ENCODE data around the gene ZNF76.

ZNF76 gene

GRCh38 chr6:35218456-35218855, 41.1 kb upstream of the ZNF76 start:
- peaks cover 0 to 8% of the 10 kb centered on the region in 2 donors for H3K4me1 ChIP-seq (ENCODE audit: control insufficient read depth in 2 of 2, insufficient read depth in 2 of 2, low read length in 2 of 2)
- no peak overlapping the region for H3K27ac ChIP-seq (ENCODE audit: low read depth in 2 of 2, low read length in 2 of 2)
- no peak overlapping the region for H3K9ac ChIP-seq (ENCODE audit: low read depth in 1 of 2, low read length in 2 of 2)
- no peak overlapping the region for H3K4me3 ChIP-seq (ENCODE audit: low read length in 2 of 2)
- H3K9me3 ChIP-seq (ENCODE audit: control insufficient read depth in 2 of 2, low read length in 2 of 2), result no peaks in the 10 kb centered on the region
- H3K27me3 ChIP-seq (ENCODE audit: control insufficient read depth in 2 of 2, insufficient read depth in 2 of 2, low read length in 2 of 2), result peaks cover 20 to 37% of the 10 kb centered on the region in 2 donors
- H3K36me3 ChIP-seq (ENCODE audit: control insufficient read depth in 2 of 2, insufficient read depth in 2 of 2, low read length in 2 of 2), result no peaks in the 10 kb centered on the region

- Histone ChIP-seq H3K4me1 (ENCODE audit: control insufficient read depth in 2 of 2, insufficient read depth in 2 of 2, low read length in 2 of 2) (no peaks in the 10 kb centered on the region), H3K9ac (ENCODE audit: low read depth in 1 of 2, low read length in 2 of 2) (no peak overlapping the region), H3K4me3 (ENCODE audit: low read length in 2 of 2) (no peak overlapping the region), H3K27me3 (ENCODE audit: control insufficient read depth in 2 of 2, insufficient read depth in 2 of 2, low read length in 2 of 2) (peaks cover 15 to 26% of the 10 kb centered on the region in 2 donors), H3K9me3 (ENCODE audit: control insufficient read depth in 2 of 2, low read length in 2 of 2) (no peaks in the 10 kb centered on the region), H3K27ac (ENCODE audit: low read depth in 2 of 2, low read length in 2 of 2) (no peak overlapping the region), H3K36me3 (ENCODE audit: control insufficient read depth in 2 of 2, insufficient read depth in 2 of 2, low read length in 2 of 2) (no peaks in the 10 kb centered on the region)
Observed at GRCh38 chr6:35219683-35220326, 39.7 kb upstream of the ZNF76 start.

- no peak overlapping the region for H3K27ac ChIP-seq (ENCODE audit: low read depth in 2 of 2, low read length in 2 of 2)
- no peaks in the 10 kb centered on the region for H3K4me1 ChIP-seq (ENCODE audit: control insufficient read depth in 2 of 2, insufficient read depth in 2 of 2, low read length in 2 of 2)
- H3K36me3 ChIP-seq (ENCODE audit: control insufficient read depth in 2 of 2, insufficient read depth in 2 of 2, low read length in 2 of 2), result no peaks in the 10 kb centered on the region
- no peaks in the 10 kb centered on the region for H3K9me3 ChIP-seq (ENCODE audit: control insufficient read depth in 2 of 2, low read length in 2 of 2)
- H3K4me3 ChIP-seq (ENCODE audit: low read length in 2 of 2), result no peak overlapping the region
- no peak overlapping the region for H3K9ac ChIP-seq (ENCODE audit: low read depth in 1 of 2, low read length in 2 of 2)
- peaks cover 6 to 17% of the 10 kb centered on the region in 2 donors for H3K27me3 ChIP-seq (ENCODE audit: control insufficient read depth in 2 of 2, insufficient read depth in 2 of 2, low read length in 2 of 2)
Observed at GRCh38 chr6:35220711-35221110, 38.8 kb upstream of the ZNF76 start.

GRCh38 chr6:35223396-35223795, 36.1 kb upstream of the ZNF76 start:
- Histone ChIP-seq H3K36me3 (ENCODE audit: control insufficient read depth in 2 of 2, insufficient read depth in 2 of 2, low read length in 2 of 2) (no peaks in the 10 kb centered on the region), H3K9me3 (ENCODE audit: control insufficient read depth in 2 of 2, low read length in 2 of 2) (no peaks in the 10 kb centered on the region), H3K9ac (ENCODE audit: low read depth in 1 of 2, low read length in 2 of 2) (no peak overlapping the region), H3K27ac (ENCODE audit: low read depth in 2 of 2, low read length in 2 of 2) (no peak overlapping the region), H3K4me3 (ENCODE audit: low read length in 2 of 2) (no peak overlapping the region), H3K4me1 (ENCODE audit: control insufficient read depth in 2 of 2, insufficient read depth in 2 of 2, low read length in 2 of 2) (no peaks in the 10 kb centered on the region), H3K27me3 (ENCODE audit: control insufficient read depth in 2 of 2, insufficient read depth in 2 of 2, low read length in 2 of 2) (no peaks in the 10 kb centered on the region)

- Histone ChIP-seq H3K4me1 (ENCODE audit: control insufficient read depth in 2 of 2, insufficient read depth in 2 of 2, low read length in 2 of 2) (no peaks in the 10 kb centered on the region), H3K4me3 (ENCODE audit: low read length in 2 of 2) (no peak overlapping the region), H3K27ac (ENCODE audit: low read depth in 2 of 2, low read length in 2 of 2) (no peak overlapping the region), H3K9me3 (ENCODE audit: control insufficient read depth in 2 of 2, low read length in 2 of 2) (no peaks in the 10 kb centered on the region), H3K9ac (ENCODE audit: low read depth in 1 of 2, low read length in 2 of 2) (no peak overlapping the region), H3K27me3 (ENCODE audit: control insufficient read depth in 2 of 2, insufficient read depth in 2 of 2, low read length in 2 of 2) (no peaks in the 10 kb centered on the region), H3K36me3 (ENCODE audit: control insufficient read depth in 2 of 2, insufficient read depth in 2 of 2, low read length in 2 of 2) (no peaks in the 10 kb centered on the region)
Observed at GRCh38 chr6:35224720-35225119, 34.8 kb upstream of the ZNF76 start.

- Histone ChIP-seq H3K4me1 (ENCODE audit: control insufficient read depth in 2 of 2, insufficient read depth in 2 of 2, low read length in 2 of 2) (peaks cover 0 to 3% of the 10 kb centered on the region in 2 donors), H3K27ac (ENCODE audit: low read depth in 2 of 2, low read length in 2 of 2) (no peak overlapping the region), H3K9ac (ENCODE audit: low read depth in 1 of 2, low read length in 2 of 2) (no peak overlapping the region), H3K36me3 (ENCODE audit: control insufficient read depth in 2 of 2, insufficient read depth in 2 of 2, low read length in 2 of 2) (no peaks in the 10 kb centered on the region), H3K4me3 (ENCODE audit: low read length in 2 of 2) (no peak overlapping the region), H3K27me3 (ENCODE audit: control insufficient read depth in 2 of 2, insufficient read depth in 2 of 2, low read length in 2 of 2) (no peaks in the 10 kb centered on the region), H3K9me3 (ENCODE audit: control insufficient read depth in 2 of 2, low read length in 2 of 2) (no peaks in the 10 kb centered on the region)
Observed at GRCh38 chr6:35228481-35228880, 31.1 kb upstream of the ZNF76 start.

GRCh38 chr6:35229304-35229703, 30.2 kb upstream of the ZNF76 start:
- Histone ChIP-seq H3K4me3 (ENCODE audit: low read length in 2 of 2) (no peak overlapping the region), H3K27me3 (ENCODE audit: control insufficient read depth in 2 of 2, insufficient read depth in 2 of 2, low read length in 2 of 2) (no peaks in the 10 kb centered on the region), H3K27ac (ENCODE audit: low read depth in 2 of 2, low read length in 2 of 2) (no peak overlapping the region), H3K9ac (ENCODE audit: low read depth in 1 of 2, low read length in 2 of 2) (no peak overlapping the region), H3K9me3 (ENCODE audit: control insufficient read depth in 2 of 2, low read length in 2 of 2) (no peaks in the 10 kb centered on the region), H3K4me1 (ENCODE audit: control insufficient read depth in 2 of 2, insufficient read depth in 2 of 2, low read length in 2 of 2) (peaks cover 0 to 3% of the 10 kb centered on the region in 2 donors), H3K36me3 (ENCODE audit: control insufficient read depth in 2 of 2, insufficient read depth in 2 of 2, low read length in 2 of 2) (no peaks in the 10 kb centered on the region)

GRCh38 chr6:35230498-35230897, 29.0 kb upstream of the ZNF76 start:
- no peaks in the 10 kb centered on the region for H3K9me3 ChIP-seq (ENCODE audit: control insufficient read depth in 2 of 2, low read length in 2 of 2)
- H3K4me1 ChIP-seq (ENCODE audit: control insufficient read depth in 2 of 2, insufficient read depth in 2 of 2, low read length in 2 of 2), result peaks cover 0 to 3% of the 10 kb centered on the region in 2 donors
- H3K27ac ChIP-seq (ENCODE audit: low read depth in 2 of 2, low read length in 2 of 2), result no peak overlapping the region
- no peak overlapping the region for H3K4me3 ChIP-seq (ENCODE audit: low read length in 2 of 2)
- no peak overlapping the region for H3K9ac ChIP-seq (ENCODE audit: low read depth in 1 of 2, low read length in 2 of 2)
- no peaks in the 10 kb centered on the region for H3K36me3 ChIP-seq (ENCODE audit: control insufficient read depth in 2 of 2, insufficient read depth in 2 of 2, low read length in 2 of 2)
- H3K27me3 ChIP-seq (ENCODE audit: control insufficient read depth in 2 of 2, insufficient read depth in 2 of 2, low read length in 2 of 2), result no peaks in the 10 kb centered on the region

- Histone ChIP-seq H3K4me3 (ENCODE audit: low read length in 2 of 2) (no peak overlapping the region), H3K36me3 (ENCODE audit: control insufficient read depth in 2 of 2, insufficient read depth in 2 of 2, low read length in 2 of 2) (no peaks in the 10 kb centered on the region), H3K9me3 (ENCODE audit: control insufficient read depth in 2 of 2, low read length in 2 of 2) (no peaks in the 10 kb centered on the region), H3K27me3 (ENCODE audit: control insufficient read depth in 2 of 2, insufficient read depth in 2 of 2, low read length in 2 of 2) (no peaks in the 10 kb centered on the region), H3K27ac (ENCODE audit: low read depth in 2 of 2, low read length in 2 of 2) (no peak overlapping the region), H3K9ac (ENCODE audit: low read depth in 1 of 2, low read length in 2 of 2) (no peak overlapping the region), H3K4me1 (ENCODE audit: control insufficient read depth in 2 of 2, insufficient read depth in 2 of 2, low read length in 2 of 2) (peaks cover 0 to 3% of the 10 kb centered on the region in 2 donors)
Observed at GRCh38 chr6:35230950-35231349, 28.6 kb upstream of the ZNF76 start.

GRCh38 chr6:35231563-35231962, 28.0 kb upstream of the ZNF76 start:
- no peaks in the 10 kb centered on the region for H3K27me3 ChIP-seq (ENCODE audit: control insufficient read depth in 2 of 2, insufficient read depth in 2 of 2, low read length in 2 of 2)
- H3K36me3 ChIP-seq (ENCODE audit: control insufficient read depth in 2 of 2, insufficient read depth in 2 of 2, low read length in 2 of 2), result no peaks in the 10 kb centered on the region
- no peaks in the 10 kb centered on the region for H3K9me3 ChIP-seq (ENCODE audit: control insufficient read depth in 2 of 2, low read length in 2 of 2)
- H3K27ac ChIP-seq (ENCODE audit: low read depth in 2 of 2, low read length in 2 of 2), result no peak overlapping the region
- H3K9ac ChIP-seq (ENCODE audit: low read depth in 1 of 2, low read length in 2 of 2), result no peak overlapping the region
- peaks cover 0 to 3% of the 10 kb centered on the region in 2 donors for H3K4me1 ChIP-seq (ENCODE audit: control insufficient read depth in 2 of 2, insufficient read depth in 2 of 2, low read length in 2 of 2)
- no peak overlapping the region for H3K4me3 ChIP-seq (ENCODE audit: low read length in 2 of 2)
